Measurements from ENCODE around the gene IGSF5.

The IGSF5 gene

GRCh38 chr21:39837861-39838359 lies 92.9 kb downstream of the IGSF5 start:
- Histone ChIP-seq H3K36me3 (ENCODE audit: control insufficient read depth in 2 of 2, insufficient read depth in 1 of 2, low read length in 2 of 2) (no peaks in the 10 kb centered on the region), H3K9me3 (ENCODE audit: control insufficient read depth, insufficient read depth, low read depth, low read length) (no peaks in the 10 kb centered on the region), H3K4me3 (ENCODE audit: low read depth, low read length) (no peak overlapping the region), H3K27ac (ENCODE audit: extremely low read depth, low read depth, low read length) (no peak overlapping the region), H3K4me1 (ENCODE audit: control insufficient read depth, insufficient read depth, low read length) (no peaks in the 10 kb centered on the region)
- ChIA-PET CTCF (interaction anchor here (0.7 to 1.4 kb wide), 2 partner anchors 29 to 1282 kb away, joined by 3 read pairs; partner anchors contain the start of gene PCP4), POLR2A (no interaction called here)
- no peak for TF ChIP-seq YY1 (tag by site-specific recombination; IDR thresholded peaks at IDR 0.05)
- peak; percentile 65; the same call in 1 of the 2 replicates for TF ChIP-seq SCRT2 (tag by site-specific recombination; IDR thresholded peaks at IDR 0.05)

- Histone ChIP-seq H3K36me3 (ENCODE audit: control insufficient read depth in 2 of 2, insufficient read depth in 1 of 2, low read length in 2 of 2) (no peaks in the 10 kb centered on the region), H3K4me3 (ENCODE audit: low read depth, low read length) (no peak overlapping the region), H3K4me1 (ENCODE audit: control insufficient read depth, insufficient read depth, low read length) (no peaks in the 10 kb centered on the region), H3K9me3 (ENCODE audit: control insufficient read depth, insufficient read depth, low read depth, low read length) (no peaks in the 10 kb centered on the region), H3K27ac (ENCODE audit: extremely low read depth, low read depth, low read length) (no peak overlapping the region)
- POLR2A ChIA-PET: no interaction called here
- CTCF ChIA-PET: interaction anchor here (0.6 to 1.2 kb wide), 3 partner anchors 46 to 1938 kb away, joined by 3 read pairs; no protein-coding TSS in a partner anchor
- TF ChIP-seq ZNF692 (tag by site-specific recombination; IDR thresholded peaks at IDR 0.05) (no peak), PRDM6 (tag by site-specific recombination; IDR thresholded peaks at IDR 0.05) (no peak), ZBTB26 (tag by site-specific recombination; optimal IDR thresholded peaks at IDR 0.05) (no peak), ZNF645 (tag by site-specific recombination; IDR thresholded peaks at IDR 0.05) (no peak), ZNF184 (tag by site-specific recombination; IDR thresholded peaks at IDR 0.05) (no peak), ZNF37A (tag by site-specific recombination; IDR thresholded peaks at IDR 0.05) (no peak), SP3 (tag by site-specific recombination; IDR thresholded peaks at IDR 0.05) (no peak), PRDM2 (tag by site-specific recombination; IDR thresholded peaks at IDR 0.05; ENCODE audit: borderline replicate concordance) (no peak), ZNF423 (tag by site-specific recombination; IDR thresholded peaks at IDR 0.05) (no peak), ZNF221 (tag by site-specific recombination; IDR thresholded peaks at IDR 0.05; ENCODE audit: borderline replicate concordance) (no peak), ZNF354C (tag by site-specific recombination; IDR thresholded peaks at IDR 0.05; ENCODE audit: borderline replicate concordance, low read depth) (no peak), ZFP41 (tag by site-specific recombination; IDR thresholded peaks at IDR 0.05; ENCODE audit: borderline replicate concordance) (no peak), ZNF488 (tag by site-specific recombination; IDR thresholded peaks at IDR 0.05) (no peak), ZNF24 (tag by site-specific recombination; IDR thresholded peaks at IDR 0.05) (no peak)
Measured at GRCh38 chr21:39840373-39841097, 95.6 kb downstream of the IGSF5 start.
